ENCODE results near the gene ECHDC1. TPM values are rescaled to one million over a fixed set of nuclear protein-coding genes. Genes with fewer than 3 reads are reported as not detected.

Gene ECHDC1
- total and polyA plus RNA-seq, 2 of the 8 experiments (the other 6 are each of a cell fraction or from before 2014, with no cell fraction given) = 11.3 to 60.5 TPM

- no peaks in the 10 kb centered on the region for H3K79me1 ChIP-seq (ENCODE audit: low read depth, low read length)
- no peak overlapping the region for H3K4me3 ChIP-seq (ENCODE audit: extremely low read depth in 1 of 4, insufficient read depth in 2 of 4, low read depth in 3 of 4, low read length in 4 of 4)
- 90% methylated on average over 4 of the region's 4 CpGs; no CpG with 5 or more reads in 1 of the 2 experiments for WGBS, 2 experiments (ENCODE audit: extremely low coverage in 1 of 2, insufficient coverage in 1 of 2, insufficient read length in 1 of 2, insufficient replicate concordance in 2 of 2, low coverage in 1 of 2, low lambda C conversion rate in 2 of 2, missing lambda C conversion rate in 1 of 2)
- H3K23me2 ChIP-seq (ENCODE audit: low read depth, low read length) = no peaks in the 10 kb centered on the region
- no peak for FAIRE-seq
- peaks cover 0 to 4% (median 1%) of the 10 kb centered on the region in 4 experiments; a peak in 3 of 7 replicates for H3K4me1 ChIP-seq (replicated peaks in 1 of 4; ENCODE audit: control insufficient read depth in 3 of 4, insufficient read depth in 4 of 4, low read length in 3 of 4)
- no peak overlapping the region for H2BK15ac ChIP-seq (ENCODE audit: low read length)
- H3K18ac ChIP-seq (ENCODE audit: extremely low read depth, low read length) = no peak overlapping the region
- no peaks in the 10 kb centered on the region for H3K27me3 ChIP-seq (replicated peaks in 1 of 4; ENCODE audit: control insufficient read depth in 3 of 4, extremely low read depth in 1 of 4, insufficient read depth in 3 of 4, low read length in 3 of 4)
- H4K91ac ChIP-seq (replicated peaks; ENCODE audit: insufficient read length, low read length) = no peak overlapping the region
- H2BK120ac ChIP-seq (replicated peaks; ENCODE audit: low read depth, low read length) = no peak overlapping the region
- DNase-seq (ENCODE audit: low read depth in 1 of 2, low spot score in 2 of 2) = no peak
- H2AFZ ChIP-seq (ENCODE audit: low read length) = no peak overlapping the region
- CTCF ChIA-PET (ENCODE audit: partially characterized antibody) = interaction anchor here (0.6 to 1.7 kb wide), 8 partner anchors 36 to 239 kb away, joined by 3 to 8 read pairs (median 3); partner anchors contain the start of gene KIAA0408
- POLR2A ChIA-PET (ENCODE audit: partially characterized antibody) = interaction anchor here (0.7 to 2.1 kb wide), 4 partner anchors 9 to 33 kb away, joined by 3 to 6 read pairs (median 3); partner anchors contain the start of gene RNF146
- H3K79me2 ChIP-seq (ENCODE audit: control insufficient read depth in 1 of 2, insufficient read depth in 2 of 2, low read length in 2 of 2) = peaks cover 0 to 4% of the 10 kb centered on the region in 2 experiments; a peak in 1 of 4 replicates
- H3K9ac ChIP-seq (replicated peaks in 1 of 4; ENCODE audit: extremely low read depth in 1 of 4, low read depth in 3 of 4, low read length in 3 of 4) = no peak overlapping the region
- H2BK20ac ChIP-seq (ENCODE audit: low read length) = no peak overlapping the region
- no peak overlapping the region for H3K23ac ChIP-seq (ENCODE audit: insufficient read length)
- peaks cover 0 to 3% of the 10 kb centered on the region in 2 experiments for H4K20me1 ChIP-seq (replicated peaks in 1 of 2; ENCODE audit: control insufficient read depth in 1 of 2, insufficient read depth in 2 of 2, low read length in 2 of 2)
- no peak overlapping the region for H2AK5ac ChIP-seq (ENCODE audit: low read depth, low read length)
- H3K14ac ChIP-seq (ENCODE audit: insufficient read length) = no peak overlapping the region
- no peak overlapping the region for H3K27ac ChIP-seq (ENCODE audit: low read depth, low read length)
- H3K56ac ChIP-seq (replicated peaks; ENCODE audit: insufficient read length, low read depth, low read length) = no peak overlapping the region
- no peak overlapping the region for H2BK5ac ChIP-seq (ENCODE audit: low read depth, low read length)
- H4K5ac ChIP-seq (ENCODE audit: insufficient read length, low read depth, low read length) = no peak overlapping the region
- H4K8ac ChIP-seq (ENCODE audit: extremely low read depth, insufficient read depth, low read length) = no peak overlapping the region
- H3K36me3 ChIP-seq (ENCODE audit: control insufficient read depth in 2 of 4, insufficient read depth in 4 of 4, low read length in 3 of 4) = no peaks in the 10 kb centered on the region; a peak in 2 of 8 replicates
- no peak overlapping the region for H2BK12ac ChIP-seq (ENCODE audit: low read depth, low read length)
- no peak overlapping the region for H3K4ac ChIP-seq (replicated peaks; ENCODE audit: insufficient read length, low read depth, low read length)
- H3K4me2 ChIP-seq (ENCODE audit: insufficient read depth in 1 of 2, low read depth in 2 of 2, low read length in 2 of 2) = no peak overlapping the region
- no peaks in the 10 kb centered on the region for H3K9me3 ChIP-seq (ENCODE audit: insufficient read depth in 2 of 2, low read depth in 1 of 2, low read length in 1 of 2)
- no peak for TF ChIP-seq FOSL1 (IDR thresholded peaks at IDR 0.05; ENCODE audit: insufficient read depth, low read depth, low read length)
- no peak for TF ChIP-seq SP1 (IDR thresholded peaks at IDR 0.05; ENCODE audit: low read depth, low read length)
- no peak for TF ChIP-seq GTF2F1 (IDR thresholded peaks at IDR 0.05; ENCODE audit: borderline replicate concordance, low read depth, low read length)
- no peak for TF ChIP-seq CHD2 (IDR thresholded peaks at IDR 0.05; ENCODE audit: low read length)
- no peak for TF ChIP-seq ZNF274 (IDR thresholded peaks at IDR 0.05; ENCODE audit: borderline replicate concordance, extremely low read depth, low read length)
- TF ChIP-seq PHF8 (conservative IDR thresholded peaks at IDR 0.05; ENCODE audit: low read depth, low read length) = no peak
- TF ChIP-seq ATF2 (IDR thresholded peaks at IDR 0.05; ENCODE audit: low read length) = no peak
- TF ChIP-seq POU5F1 (IDR thresholded peaks at IDR 0.05; ENCODE audit: low read depth, low read length) = no peak
- TF ChIP-seq CTBP2 (IDR thresholded peaks at IDR 0.05; ENCODE audit: borderline replicate concordance, insufficient read depth, insufficient read length, low read length) = no peak
- TF ChIP-seq BCL11A (IDR thresholded peaks at IDR 0.05; ENCODE audit: low read depth in 2 of 2, low read length in 2 of 2) = no peak
Observed at GRCh38 chr6:127299522-127300240, 43.7 kb downstream of the ECHDC1 start.
